Measurements from ENCODE around the gene RXFP1. TPM values are rescaled to one million over a fixed set of nuclear protein-coding genes. Genes with fewer than 3 reads are reported as not detected.
A peak's percentile ranks its signal among the peaks of the same experiment; 100 is the strongest.

Gene RXFP1
- total RNA-seq, 8 experiments from 2014 or later: 0.09 to 2.7 (median 1.5) TPM; not detected in 3

- Histone ChIP-seq H3K4me1 (replicated peaks in 1 of 2) (peaks cover 3 to 7% of the 10 kb centered on the region in 2 donors), H3K27ac (peak overlapping the region in 1 of 2 donors; percentile 39), H3K4me3 (no peak overlapping the region)
- WGBS, 10 experiments: 10 to 90% (median 77%) methylated on average over 1 to 6 of the region's 6 CpGs
- ATAC-seq (replicated peaks in 6 of 8): no peak
- in situ Hi-C loops (cut with MboI; ENCODE audit: low pct_unique_long_range_greater_than_20kb in 2 of 9, low sequenced_read_pairs in 9 of 9, unreplicated experiment in 9 of 9): no loop called here
These were observed 9.2 kb downstream of the RXFP1 start for GRCh38 chr4:158530898-158531297.

GRCh38 chr4:158532556-158533231 lies 11.0 kb downstream of the RXFP1 start:
- in situ Hi-C loops (cut with MboI; ENCODE audit: low pct_unique_long_range_greater_than_20kb in 2 of 9, low sequenced_read_pairs in 9 of 9, unreplicated experiment in 9 of 9): no loop called here
- no peak overlapping the region for H3K27ac ChIP-seq
- H3K4me3 ChIP-seq: no peak overlapping the region
- ATAC-seq (replicated peaks in 6 of 8): no peak
- 30 to 84% (median 64%) methylated on average over 1 to 4 of the region's 6 CpGs; no CpG with 5 or more reads in 2 of the 10 experiments for WGBS, 10 experiments
- peaks cover 3 to 7% of the 10 kb centered on the region in 2 donors for H3K4me1 ChIP-seq (replicated peaks in 1 of 2)

- in situ Hi-C loops (cut with MboI; ENCODE audit: low pct_unique_long_range_greater_than_20kb in 2 of 9, low sequenced_read_pairs in 9 of 9, unreplicated experiment in 9 of 9): no loop called here
- H3K27ac ChIP-seq: no peak overlapping the region
- ATAC-seq (replicated peaks in 6 of 8): no peak
- H3K4me3 ChIP-seq: no peak overlapping the region
- H3K4me1 ChIP-seq (replicated peaks in 1 of 2): peaks cover 3 to 7% of the 10 kb centered on the region in 2 donors
- 62 to 100% (median 87%) methylated on average over 1 to 3 of the region's 3 CpGs; no CpG with 5 or more reads in 1 of the 10 experiments for WGBS, 10 experiments
These were observed 13.0 kb downstream of the RXFP1 start for GRCh38 chr4:158534727-158535126.

- Histone ChIP-seq H3K27ac (no peak overlapping the region), H3K4me3 (no peak overlapping the region), H3K4me1 (replicated peaks in 1 of 2) (peaks cover 3 to 7% of the 10 kb centered on the region in 2 donors)
- peak in 2 of 8 experiments; percentile 83 to 85 for ATAC-seq (replicated peaks in 6 of 8)
- 17 to 94% (median 76%) methylated on average over 2 to 4 of the region's 4 CpGs; no CpG with 5 or more reads in 2 of the 10 experiments for WGBS, 10 experiments
- in situ Hi-C loops (cut with MboI; ENCODE audit: low pct_unique_long_range_greater_than_20kb in 2 of 9, low sequenced_read_pairs in 9 of 9, unreplicated experiment in 9 of 9): no loop called here
These were observed 13.5 kb downstream of the RXFP1 start for GRCh38 chr4:158535130-158535614.

GRCh38 chr4:158536833-158537232 lies 15.2 kb downstream of the RXFP1 start:
- Histone ChIP-seq H3K4me1 (replicated peaks in 1 of 2) (peaks cover 0 to 3% of the 10 kb centered on the region in 2 donors), H3K27ac (no peak overlapping the region), H3K4me3 (no peak overlapping the region)
- in situ Hi-C loops (cut with MboI; ENCODE audit: low pct_unique_long_range_greater_than_20kb in 2 of 9, low sequenced_read_pairs in 9 of 9, unreplicated experiment in 9 of 9): no loop called here
- WGBS, 10 experiments: 62 to 100% (median 96%) methylated on average over 2 to 3 of the region's 3 CpGs
- ATAC-seq (replicated peaks in 6 of 8): no peak

- peak in 3 of 8 experiments; percentile 9 to 84 (median 80) for ATAC-seq (replicated peaks in 6 of 8)
- no peak overlapping the region for H3K4me3 ChIP-seq
- peaks cover 0 to 3% of the 10 kb centered on the region in 2 donors for H3K4me1 ChIP-seq (replicated peaks in 1 of 2)
- in situ Hi-C loops (cut with MboI; ENCODE audit: low pct_unique_long_range_greater_than_20kb in 2 of 9, low sequenced_read_pairs in 9 of 9, unreplicated experiment in 9 of 9): no loop called here
- H3K27ac ChIP-seq: no peak overlapping the region
- WGBS, 10 experiments: 21 to 100% (median 80%) methylated on average over 1 to 3 of the region's 4 CpGs; no CpG with 5 or more reads in 2 of the 10 experiments
These were observed 16.5 kb downstream of the RXFP1 start for GRCh38 chr4:158538176-158538575.

- H3K4me3 ChIP-seq: no peak overlapping the region
- no peak overlapping the region for H3K27ac ChIP-seq
- in situ Hi-C loops (cut with MboI; ENCODE audit: low pct_unique_long_range_greater_than_20kb in 2 of 9, low sequenced_read_pairs in 9 of 9, unreplicated experiment in 9 of 9): no loop called here
- 0 to 100% (median 73%) methylated on average over 1 to 4 of the region's 4 CpGs; no CpG with 5 or more reads in 6 of the 10 experiments for WGBS, 10 experiments
- no peak for ATAC-seq (replicated peaks in 6 of 8)
- peaks cover 0 to 3% of the 10 kb centered on the region in 2 donors for H3K4me1 ChIP-seq (replicated peaks in 1 of 2)
These were observed 17.2 kb downstream of the RXFP1 start for GRCh38 chr4:158538911-158539310.

GRCh38 chr4:158540125-158540907 lies 18.6 kb downstream of the RXFP1 start:
- ATAC-seq (replicated peaks in 6 of 8): no peak
- 67 to 100% (median 80%) methylated on average over 1 to 7 of the region's 9 CpGs; no CpG with 5 or more reads in 1 of the 10 experiments for WGBS, 10 experiments
- in situ Hi-C loops (cut with MboI; ENCODE audit: low pct_unique_long_range_greater_than_20kb in 2 of 9, low sequenced_read_pairs in 9 of 9, unreplicated experiment in 9 of 9): no loop called here
- Histone ChIP-seq H3K4me3 (no peak overlapping the region), H3K27ac (no peak overlapping the region), H3K4me1 (replicated peaks in 1 of 2) (peaks cover 0 to 3% of the 10 kb centered on the region in 2 donors)

GRCh38 chr4:158541506-158541905 lies 19.8 kb downstream of the RXFP1 start:
- H3K4me1 ChIP-seq (replicated peaks in 1 of 2): peaks cover 0 to 3% of the 10 kb centered on the region in 2 donors
- H3K4me3 ChIP-seq: no peak overlapping the region
- no peak overlapping the region for H3K27ac ChIP-seq
- 82 to 100% (median 90%) methylated on average over 2 to 5 of the region's 5 CpGs; no CpG with 5 or more reads in 1 of the 10 experiments for WGBS, 10 experiments
- ATAC-seq (replicated peaks in 6 of 8): no peak
- in situ Hi-C loops (cut with MboI; ENCODE audit: low pct_unique_long_range_greater_than_20kb in 2 of 9, low sequenced_read_pairs in 9 of 9, unreplicated experiment in 9 of 9): no loop called here

GRCh38 chr4:158543191-158543590 lies 21.5 kb downstream of the RXFP1 start:
- WGBS, 10 experiments: 33 to 100% (median 80%) methylated on average over 1 of the region's 1 CpG; no CpG with 5 or more reads in 5 of the 10 experiments
- Histone ChIP-seq H3K4me1 (replicated peaks in 1 of 2) (peaks cover 0 to 3% of the 10 kb centered on the region in 2 donors), H3K27ac (no peak overlapping the region), H3K4me3 (no peak overlapping the region)
- in situ Hi-C loops (cut with MboI; ENCODE audit: low pct_unique_long_range_greater_than_20kb in 2 of 9, low sequenced_read_pairs in 9 of 9, unreplicated experiment in 9 of 9): no loop called here
- ATAC-seq (replicated peaks in 6 of 8): no peak

- H3K4me1 ChIP-seq (replicated peaks in 1 of 2): peaks cover 0 to 3% of the 10 kb centered on the region in 2 donors
- in situ Hi-C loops (cut with MboI; ENCODE audit: low pct_unique_long_range_greater_than_20kb in 2 of 9, low sequenced_read_pairs in 9 of 9, unreplicated experiment in 9 of 9): no loop called here
- H3K27ac ChIP-seq: no peak overlapping the region
- H3K4me3 ChIP-seq: no peak overlapping the region
- WGBS, 10 experiments: 70 to 100% (median 100%) methylated on average over 1 of the region's 1 CpG; no CpG with 5 or more reads in 2 of the 10 experiments
- ATAC-seq (replicated peaks in 6 of 8): no peak
These were observed 22.5 kb downstream of the RXFP1 start for GRCh38 chr4:158544141-158544540.

GRCh38 chr4:158553364-158553763 lies 31.7 kb downstream of the RXFP1 start:
- Histone ChIP-seq H3K4me3 (no peak overlapping the region), H3K27ac (no peak overlapping the region), H3K4me1 (replicated peaks in 1 of 2) (no peaks in the 10 kb centered on the region)
- in situ Hi-C loops (cut with MboI; ENCODE audit: low pct_unique_long_range_greater_than_20kb in 2 of 9, low sequenced_read_pairs in 9 of 9, unreplicated experiment in 9 of 9): no loop called here
- 40 to 100% (median 80%) methylated on average over 1 to 3 of the region's 3 CpGs for WGBS, 10 experiments
- ATAC-seq (replicated peaks in 6 of 8): no peak

GRCh38 chr4:158560284-158560683 lies 38.6 kb downstream of the RXFP1 start:
- H3K27ac ChIP-seq: no peak overlapping the region
- no peak for ATAC-seq (replicated peaks in 6 of 8)
- no peak overlapping the region for H3K4me3 ChIP-seq
- WGBS, 10 experiments: 48 to 96% (median 78%) methylated on average over 2 to 6 of the region's 6 CpGs
- in situ Hi-C loops (cut with MboI; ENCODE audit: low pct_unique_long_range_greater_than_20kb in 2 of 9, low sequenced_read_pairs in 9 of 9, unreplicated experiment in 9 of 9): no loop called here
- no peaks in the 10 kb centered on the region for H3K4me1 ChIP-seq (replicated peaks in 1 of 2)

Data from motor neuron (in vitro differentiated cells).